ENCODE results near the gene UGT2B7. TPM values are rescaled to one million over a fixed set of nuclear protein-coding genes. Genes with fewer than 3 reads are reported as not detected.

Gene UGT2B7
- total RNA-seq, 1 donor from 2014 or later: not detected

- TF ChIP-seq CTCF (IDR thresholded peaks at IDR 0.05; ENCODE audit: partially characterized antibody, unreplicated experiment): no peak
- no peaks in the 10 kb centered on the region for H3K4me1 Mint-ChIP-seq (ENCODE audit: low read depth, unreplicated experiment)
- H3K4me3 Mint-ChIP-seq (ENCODE audit: unreplicated experiment): no peak overlapping the region
- no peaks in the 10 kb centered on the region for H3K9me3 Mint-ChIP-seq (ENCODE audit: unreplicated experiment)
- no peaks in the 10 kb centered on the region for H3K36me3 Mint-ChIP-seq (ENCODE audit: unreplicated experiment)
- H3K27ac Mint-ChIP-seq (ENCODE audit: unreplicated experiment): no peak overlapping the region
- H3K27me3 Mint-ChIP-seq (ENCODE audit: unreplicated experiment): no peaks in the 10 kb centered on the region
- no peak for DNase-seq
These were observed 25.7 kb upstream of the UGT2B7 start for GRCh38 chr4:69070590-69070989.

- DNase-seq: no peak
- no peak for TF ChIP-seq CTCF (IDR thresholded peaks at IDR 0.05; ENCODE audit: partially characterized antibody, unreplicated experiment)
- Mint-ChIP-seq H3K36me3 (ENCODE audit: unreplicated experiment) (no peaks in the 10 kb centered on the region), H3K27me3 (ENCODE audit: unreplicated experiment) (no peaks in the 10 kb centered on the region), H3K9me3 (ENCODE audit: unreplicated experiment) (no peaks in the 10 kb centered on the region), H3K4me1 (ENCODE audit: low read depth, unreplicated experiment) (no peaks in the 10 kb centered on the region), H3K27ac (ENCODE audit: unreplicated experiment) (no peak overlapping the region), H3K4me3 (ENCODE audit: unreplicated experiment) (no peak overlapping the region)
These were observed 25.0 kb upstream of the UGT2B7 start for GRCh38 chr4:69071286-69071685.

GRCh38 chr4:69073375-69073774, 22.9 kb upstream of the UGT2B7 start:
- Mint-ChIP-seq H3K9me3 (ENCODE audit: unreplicated experiment) (peaks cover 1% of the 10 kb centered on the region), H3K27me3 (ENCODE audit: unreplicated experiment) (peaks cover 2% of the 10 kb centered on the region)

GRCh38 chr4:69075061-69075792, 21.0 kb upstream of the UGT2B7 start:
- Mint-ChIP-seq H3K36me3 (ENCODE audit: unreplicated experiment) (no peaks in the 10 kb centered on the region), H3K4me3 (ENCODE audit: unreplicated experiment) (no peak overlapping the region), H3K27ac (ENCODE audit: unreplicated experiment) (no peak overlapping the region), H3K27me3 (ENCODE audit: unreplicated experiment) (peaks cover 2% of the 10 kb centered on the region), H3K9me3 (ENCODE audit: unreplicated experiment) (peaks cover 1% of the 10 kb centered on the region), H3K4me1 (ENCODE audit: low read depth, unreplicated experiment) (no peaks in the 10 kb centered on the region)
- TF ChIP-seq CTCF (IDR thresholded peaks at IDR 0.05; ENCODE audit: partially characterized antibody, unreplicated experiment): no peak
- DNase-seq: no peak

More at GRCh38 chr4:69073375-69073774, 22.9 kb upstream of the UGT2B7 start:
- no peak overlapping the region for H3K4me3 Mint-ChIP-seq (ENCODE audit: unreplicated experiment)
- H3K27ac Mint-ChIP-seq (ENCODE audit: unreplicated experiment): no peak overlapping the region
- DNase-seq: no peak
- H3K4me1 Mint-ChIP-seq (ENCODE audit: low read depth, unreplicated experiment): no peaks in the 10 kb centered on the region
- TF ChIP-seq CTCF (IDR thresholded peaks at IDR 0.05; ENCODE audit: partially characterized antibody, unreplicated experiment): no peak
- no peaks in the 10 kb centered on the region for H3K36me3 Mint-ChIP-seq (ENCODE audit: unreplicated experiment)

- Mint-ChIP-seq H3K4me3 (ENCODE audit: unreplicated experiment) (no peak overlapping the region), H3K9me3 (ENCODE audit: unreplicated experiment) (peaks cover 1% of the 10 kb centered on the region), H3K27ac (ENCODE audit: unreplicated experiment) (no peak overlapping the region), H3K36me3 (ENCODE audit: unreplicated experiment) (no peaks in the 10 kb centered on the region), H3K27me3 (ENCODE audit: unreplicated experiment) (peaks cover 2% of the 10 kb centered on the region), H3K4me1 (ENCODE audit: low read depth, unreplicated experiment) (no peaks in the 10 kb centered on the region)
- TF ChIP-seq CTCF (IDR thresholded peaks at IDR 0.05; ENCODE audit: partially characterized antibody, unreplicated experiment): no peak
- no peak for DNase-seq
These were observed 17.4 kb upstream of the UGT2B7 start for GRCh38 chr4:69078852-69079251.
